Lower leg skin (tissue), 3 donors: ENCODE results near the gene ENO2.

Experiments used
- POLR2A ChIP-seq, 2 donors: fragments of 450-650 bp; IDR thresholded peaks; one replicate each; pipeline ENCODE4 v1.6.1; 2016 to 2017; ENCODE audit warnings: antibody characterized with exemption in 2 of 2, mild to moderate bottlenecking in 1 of 2, moderate library complexity in 1 of 2
- TF ChIP-seq, protein P1 (sequence below), 3 donors: fragments of 450-650 bp; IDR thresholded peaks; one replicate each; pipeline ENCODE4 v1.5.1; 2016; ENCODE audit warnings: antibody characterized with exemption in 3 of 3, mild to moderate bottlenecking in 3 of 3, moderate library complexity in 2 of 3

DNA sequence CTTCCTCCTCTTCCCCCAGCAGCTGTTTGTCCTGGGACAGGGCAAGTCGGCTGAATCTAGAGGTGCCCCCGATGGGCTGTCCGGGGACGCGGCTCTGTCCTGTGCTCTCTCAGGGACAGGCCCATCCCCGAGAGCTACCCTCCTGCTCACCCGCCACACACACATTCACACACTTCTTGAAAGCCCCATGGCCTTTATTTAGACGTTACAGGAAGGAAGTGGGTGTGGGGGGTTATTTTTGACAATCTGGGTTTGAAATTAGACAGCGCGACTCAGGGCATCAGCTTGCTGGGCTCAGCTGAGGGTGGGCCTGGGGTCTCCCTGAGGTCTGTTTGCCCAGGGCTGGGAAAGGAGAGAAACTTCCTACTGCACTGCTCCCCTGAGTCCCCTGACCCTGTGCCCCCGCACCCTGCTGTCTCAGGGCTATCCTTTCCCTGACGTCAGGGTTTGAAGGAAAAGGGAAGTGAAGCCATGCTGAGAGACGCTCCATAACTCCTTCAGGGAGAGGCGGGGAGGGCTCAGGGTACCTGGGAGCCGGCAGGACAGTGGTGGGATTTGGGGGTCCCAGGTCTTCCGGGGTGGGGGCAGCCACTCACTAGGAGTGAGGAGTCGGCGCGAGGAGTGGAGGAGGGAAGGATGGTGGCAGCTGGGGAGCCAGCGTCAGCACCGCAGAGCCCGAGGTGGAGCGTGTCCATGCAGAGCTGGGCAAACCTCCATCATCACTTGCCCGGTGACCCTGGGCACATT, 44.9 kb downstream of the ENO2 start:
- TF ChIP-seq, protein P1, sequence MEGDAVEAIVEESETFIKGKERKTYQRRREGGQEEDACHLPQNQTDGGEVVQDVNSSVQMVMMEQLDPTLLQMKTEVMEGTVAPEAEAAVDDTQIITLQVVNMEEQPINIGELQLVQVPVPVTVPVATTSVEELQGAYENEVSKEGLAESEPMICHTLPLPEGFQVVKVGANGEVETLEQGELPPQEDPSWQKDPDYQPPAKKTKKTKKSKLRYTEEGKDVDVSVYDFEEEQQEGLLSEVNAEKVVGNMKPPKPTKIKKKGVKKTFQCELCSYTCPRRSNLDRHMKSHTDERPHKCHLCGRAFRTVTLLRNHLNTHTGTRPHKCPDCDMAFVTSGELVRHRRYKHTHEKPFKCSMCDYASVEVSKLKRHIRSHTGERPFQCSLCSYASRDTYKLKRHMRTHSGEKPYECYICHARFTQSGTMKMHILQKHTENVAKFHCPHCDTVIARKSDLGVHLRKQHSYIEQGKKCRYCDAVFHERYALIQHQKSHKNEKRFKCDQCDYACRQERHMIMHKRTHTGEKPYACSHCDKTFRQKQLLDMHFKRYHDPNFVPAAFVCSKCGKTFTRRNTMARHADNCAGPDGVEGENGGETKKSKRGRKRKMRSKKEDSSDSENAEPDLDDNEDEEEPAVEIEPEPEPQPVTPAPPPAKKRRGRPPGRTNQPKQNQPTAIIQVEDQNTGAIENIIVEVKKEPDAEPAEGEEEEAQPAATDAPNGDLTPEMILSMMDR (IDR thresholded peaks at IDR 0.05) = no peak
- TF ChIP-seq POLR2A (IDR thresholded peaks at IDR 0.05) = no peak
